ENCODE results near the gene GLE1.

The GLE1 gene

DNA sequence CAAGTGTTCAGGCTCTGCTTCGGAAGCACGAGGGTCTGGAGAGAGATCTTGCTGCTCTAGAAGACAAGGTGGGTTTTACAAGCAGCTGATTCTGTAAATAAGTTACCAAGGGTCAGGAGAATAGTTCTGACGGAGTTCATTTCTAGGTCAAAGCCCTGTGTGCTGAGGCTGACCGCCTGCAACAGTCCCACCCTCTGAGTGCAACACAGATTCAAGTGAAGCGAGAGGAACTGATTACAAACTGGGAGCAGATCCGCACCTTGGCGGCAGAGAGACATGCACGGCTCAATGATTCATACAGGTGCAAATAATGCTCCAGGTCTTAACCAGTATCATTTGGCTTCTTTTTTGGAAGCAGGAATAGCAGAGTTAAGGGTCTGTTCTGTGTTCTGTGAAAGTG, 72.7 kb downstream of the GLE1 start (continued):
- TF ChIP-seq, protein P1, sequence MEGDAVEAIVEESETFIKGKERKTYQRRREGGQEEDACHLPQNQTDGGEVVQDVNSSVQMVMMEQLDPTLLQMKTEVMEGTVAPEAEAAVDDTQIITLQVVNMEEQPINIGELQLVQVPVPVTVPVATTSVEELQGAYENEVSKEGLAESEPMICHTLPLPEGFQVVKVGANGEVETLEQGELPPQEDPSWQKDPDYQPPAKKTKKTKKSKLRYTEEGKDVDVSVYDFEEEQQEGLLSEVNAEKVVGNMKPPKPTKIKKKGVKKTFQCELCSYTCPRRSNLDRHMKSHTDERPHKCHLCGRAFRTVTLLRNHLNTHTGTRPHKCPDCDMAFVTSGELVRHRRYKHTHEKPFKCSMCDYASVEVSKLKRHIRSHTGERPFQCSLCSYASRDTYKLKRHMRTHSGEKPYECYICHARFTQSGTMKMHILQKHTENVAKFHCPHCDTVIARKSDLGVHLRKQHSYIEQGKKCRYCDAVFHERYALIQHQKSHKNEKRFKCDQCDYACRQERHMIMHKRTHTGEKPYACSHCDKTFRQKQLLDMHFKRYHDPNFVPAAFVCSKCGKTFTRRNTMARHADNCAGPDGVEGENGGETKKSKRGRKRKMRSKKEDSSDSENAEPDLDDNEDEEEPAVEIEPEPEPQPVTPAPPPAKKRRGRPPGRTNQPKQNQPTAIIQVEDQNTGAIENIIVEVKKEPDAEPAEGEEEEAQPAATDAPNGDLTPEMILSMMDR (tag by site-specific recombination; IDR thresholded peaks at IDR 0.05) = no peak
- TF ChIP-seq ZFP3 (tag by site-specific recombination; IDR thresholded peaks at IDR 0.05; ENCODE audit: low read depth) (no peak), ZNF555 (tag by site-specific recombination; conservative IDR thresholded peaks at IDR 0.05) (no peak), KLF9 (tag by site-specific recombination; IDR thresholded peaks at IDR 0.05; ENCODE audit: low read depth) (no peak)

DNA sequence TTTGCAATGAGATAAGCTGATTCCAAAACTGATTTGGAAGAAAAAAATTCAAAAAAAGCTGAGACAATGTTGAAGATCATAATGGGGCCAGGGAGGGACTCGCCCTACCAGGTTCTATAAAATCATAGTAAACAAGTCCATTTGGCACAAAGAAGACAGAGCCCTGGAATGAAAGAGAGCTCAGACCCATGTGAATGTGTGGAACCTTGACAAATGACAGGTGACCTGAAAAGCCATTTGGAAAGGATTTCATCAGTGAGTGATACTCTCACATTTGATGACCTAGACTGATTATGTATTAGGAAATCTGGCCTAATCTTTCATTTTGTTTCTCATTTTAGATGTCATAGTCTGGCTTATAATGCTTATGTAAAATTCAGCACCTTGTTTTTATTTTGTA, 74.7 kb downstream of the GLE1 start:
- CTCF ChIA-PET = interaction anchor here (0.6 to 1.0 kb wide), 3 partner anchors 32 to 217 kb away, joined by 3 to 4 read pairs (median 3); no protein-coding TSS in a partner anchor
- POLR2A ChIA-PET = interaction anchor here (1.4 to 1.5 kb wide), 2 partner anchors 25 to 27 kb away, joined by 5 to 6 read pairs; partner anchors contain the start of gene SPTAN1
- H3K36me3 ChIP-seq (ENCODE audit: control insufficient read depth in 2 of 2, insufficient read depth in 1 of 2, low read length in 2 of 2) = peaks cover 47 to 97% of the 10 kb centered on the region in 2 experiments
- H3K27ac ChIP-seq (ENCODE audit: extremely low read depth, low read depth, low read length) = no peak overlapping the region
- H3K4me1 ChIP-seq (ENCODE audit: control insufficient read depth, insufficient read depth, low read length) = no peaks in the 10 kb centered on the region
- no peaks in the 10 kb centered on the region for H3K9me3 ChIP-seq (ENCODE audit: control insufficient read depth, insufficient read depth, low read depth, low read length)
- TF ChIP-seq ZFHX2 (tag by site-specific recombination; conservative IDR thresholded peaks at IDR 0.05) = no peak
- TF ChIP-seq, protein P2, sequence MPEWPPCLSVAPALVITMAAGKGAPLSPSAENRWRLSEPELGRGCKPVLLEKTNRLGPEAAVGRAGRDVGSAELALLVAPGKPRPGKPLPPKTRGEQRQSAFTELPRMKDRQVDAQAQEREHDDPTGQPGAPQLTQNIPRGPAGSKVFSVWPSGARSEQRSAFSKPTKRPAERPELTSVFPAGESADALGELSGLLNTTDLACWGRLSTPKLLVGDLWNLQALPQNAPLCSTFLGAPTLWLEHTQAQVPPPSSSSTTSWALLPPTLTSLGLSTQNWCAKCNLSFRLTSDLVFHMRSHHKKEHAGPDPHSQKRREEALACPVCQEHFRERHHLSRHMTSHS (tag by site-specific recombination; IDR thresholded peaks at IDR 0.05) = no peak
- TF ChIP-seq ZNF132 (tag by site-specific recombination; IDR thresholded peaks at IDR 0.05; ENCODE audit: borderline replicate concordance) = no peak
- TF ChIP-seq, protein P3, sequence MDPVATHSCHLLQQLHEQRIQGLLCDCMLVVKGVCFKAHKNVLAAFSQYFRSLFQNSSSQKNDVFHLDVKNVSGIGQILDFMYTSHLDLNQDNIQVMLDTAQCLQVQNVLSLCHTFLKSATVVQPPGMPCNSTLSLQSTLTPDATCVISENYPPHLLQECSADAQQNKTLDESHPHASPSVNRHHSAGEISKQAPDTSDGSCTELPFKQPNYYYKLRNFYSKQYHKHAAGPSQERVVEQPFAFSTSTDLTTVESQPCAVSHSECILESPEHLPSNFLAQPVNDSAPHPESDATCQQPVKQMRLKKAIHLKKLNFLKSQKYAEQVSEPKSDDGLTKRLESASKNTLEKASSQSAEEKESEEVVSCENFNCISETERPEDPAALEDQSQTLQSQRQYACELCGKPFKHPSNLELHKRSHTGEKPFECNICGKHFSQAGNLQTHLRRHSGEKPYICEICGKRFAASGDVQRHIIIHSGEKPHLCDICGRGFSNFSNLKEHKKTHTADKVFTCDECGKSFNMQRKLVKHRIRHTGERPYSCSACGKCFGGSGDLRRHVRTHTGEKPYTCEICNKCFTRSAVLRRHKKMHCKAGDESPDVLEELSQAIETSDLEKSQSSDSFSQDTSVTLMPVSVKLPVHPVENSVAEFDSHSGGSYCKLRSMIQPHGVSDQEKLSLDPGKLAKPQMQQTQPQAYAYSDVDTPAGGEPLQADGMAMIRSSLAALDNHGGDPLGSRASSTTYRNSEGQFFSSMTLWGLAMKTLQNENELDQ (tag by site-specific recombination; IDR thresholded peaks at IDR 0.05; ENCODE audit: low read depth) = no peak
- TF ChIP-seq ZNF202 (tag by site-specific recombination; IDR thresholded peaks at IDR 0.05; ENCODE audit: borderline replicate concordance) = no peak
- TF ChIP-seq ZNF521 (tag by site-specific recombination; IDR thresholded peaks at IDR 0.05) = no peak
- no peak for TF ChIP-seq ZNF16 (tag by site-specific recombination; IDR thresholded peaks at IDR 0.05; ENCODE audit: low read depth)
- TF ChIP-seq, protein P4, sequence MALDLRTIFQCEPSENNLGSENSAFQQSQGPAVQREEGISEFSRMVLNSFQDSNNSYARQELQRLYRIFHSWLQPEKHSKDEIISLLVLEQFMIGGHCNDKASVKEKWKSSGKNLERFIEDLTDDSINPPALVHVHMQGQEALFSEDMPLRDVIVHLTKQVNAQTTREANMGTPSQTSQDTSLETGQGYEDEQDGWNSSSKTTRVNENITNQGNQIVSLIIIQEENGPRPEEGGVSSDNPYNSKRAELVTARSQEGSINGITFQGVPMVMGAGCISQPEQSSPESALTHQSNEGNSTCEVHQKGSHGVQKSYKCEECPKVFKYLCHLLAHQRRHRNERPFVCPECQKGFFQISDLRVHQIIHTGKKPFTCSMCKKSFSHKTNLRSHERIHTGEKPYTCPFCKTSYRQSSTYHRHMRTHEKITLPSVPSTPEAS (tag by site-specific recombination; IDR thresholded peaks at IDR 0.05) = no peak
- TF ChIP-seq SCRT1 (tag by site-specific recombination; IDR thresholded peaks at IDR 0.05; ENCODE audit: borderline replicate concordance) = no peak
- no peak for TF ChIP-seq ZFP37 (tag by site-specific recombination; IDR thresholded peaks at IDR 0.05)
- no peak for TF ChIP-seq ZNF623 (tag by site-specific recombination; IDR thresholded peaks at IDR 0.05)
- no peak overlapping the region for H3K4me3 ChIP-seq (ENCODE audit: low read depth, low read length)

DNA sequence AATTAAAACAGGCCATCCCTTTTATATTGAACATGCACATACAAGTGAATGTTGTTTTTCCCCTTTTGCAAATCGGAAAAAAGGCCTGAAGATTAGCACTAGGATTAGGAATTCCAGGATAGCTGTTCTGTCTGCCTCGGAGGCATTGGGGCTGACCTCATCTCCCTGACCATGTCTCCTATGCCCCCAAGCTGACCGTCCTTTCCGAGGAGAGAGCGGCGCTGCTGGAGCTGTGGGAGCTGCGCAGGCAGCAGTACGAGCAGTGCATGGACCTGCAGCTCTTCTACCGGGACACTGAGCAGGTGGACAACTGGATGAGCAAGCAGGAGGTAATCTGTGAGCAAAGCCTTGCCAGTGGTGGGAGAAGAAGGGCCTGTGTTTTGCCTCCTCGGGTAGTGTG, 76.2 kb downstream of the GLE1 start:
- no peaks in the 10 kb centered on the region for H3K9me3 ChIP-seq (ENCODE audit: control insufficient read depth, insufficient read depth, low read depth, low read length)
- H3K36me3 ChIP-seq (ENCODE audit: control insufficient read depth in 2 of 2, insufficient read depth in 1 of 2, low read length in 2 of 2) = peaks cover 52 to 98% of the 10 kb centered on the region in 2 experiments
- ChIA-PET CTCF (interaction anchor here (0.6 kb wide), 1 partner anchor 354 kb away, joined by 4 read pairs; no protein-coding TSS in a partner anchor), POLR2A (interaction anchor here (1.0 kb wide), 1 partner anchor 31 kb away, joined by 3 read pairs; no protein-coding TSS in a partner anchor)
- no peak overlapping the region for H3K4me3 ChIP-seq (ENCODE audit: low read depth, low read length)
- H3K27ac ChIP-seq (ENCODE audit: extremely low read depth, low read depth, low read length) = no peak overlapping the region
- H3K4me1 ChIP-seq (ENCODE audit: control insufficient read depth, insufficient read depth, low read length) = no peaks in the 10 kb centered on the region
- TF ChIP-seq ZNF777 (tag by site-specific recombination; IDR thresholded peaks at IDR 0.05; ENCODE audit: borderline replicate concordance) = no peak
- TF ChIP-seq KLF9 (tag by site-specific recombination; IDR thresholded peaks at IDR 0.05; ENCODE audit: low read depth) = no peak
- TF ChIP-seq REPIN1 (tag by site-specific recombination; IDR thresholded peaks at IDR 0.05; ENCODE audit: low read depth) = no peak
- no peak for TF ChIP-seq ZNF175 (tag by site-specific recombination; IDR thresholded peaks at IDR 0.05)
- TF ChIP-seq ZNF548 (tag by site-specific recombination; IDR thresholded peaks at IDR 0.05) = no peak
- TF ChIP-seq, protein P5, sequence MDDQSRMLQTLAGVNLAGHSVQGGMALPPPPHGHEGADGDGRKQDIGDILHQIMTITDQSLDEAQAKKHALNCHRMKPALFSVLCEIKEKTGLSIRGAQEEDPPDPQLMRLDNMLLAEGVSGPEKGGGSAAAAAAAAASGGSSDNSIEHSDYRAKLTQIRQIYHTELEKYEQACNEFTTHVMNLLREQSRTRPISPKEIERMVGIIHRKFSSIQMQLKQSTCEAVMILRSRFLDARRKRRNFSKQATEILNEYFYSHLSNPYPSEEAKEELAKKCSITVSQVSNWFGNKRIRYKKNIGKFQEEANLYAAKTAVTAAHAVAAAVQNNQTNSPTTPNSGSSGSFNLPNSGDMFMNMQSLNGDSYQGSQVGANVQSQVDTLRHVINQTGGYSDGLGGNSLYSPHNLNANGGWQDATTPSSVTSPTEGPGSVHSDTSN (CRISPR knock-in tag; IDR thresholded peaks at IDR 0.05) = no peak
- TF ChIP-seq ZNF324 (tag by site-specific recombination; IDR thresholded peaks at IDR 0.05) = no peak

Measured in HEK293 (cell line).